Prostate gland (tissue), 2 donors: ENCODE data around the gene DSCAM. TPM values are rescaled to one million over a fixed set of nuclear protein-coding genes. Genes with fewer than 3 reads are reported as not detected.

ENCODE experiments used
- DNase-seq: peaks from one replicate; pipeline ENCODE4 v3.0.0-alpha.2; 2019; ENCODE audit warnings: low spot score
- H3K27ac ChIP-seq, 2 donors: fragments of 200-600 bp; sonication (generic); 2 replicates each; pipeline ENCODE4 v1.5.1; 2017 to 2019
- H3K27me3 ChIP-seq: fragments of 200-600 bp; sonication (generic); replicated peaks from 2 replicates; pipeline ENCODE4 v1.5.1; 2019; ENCODE audit not compliant: insufficient read depth
- H3K36me3 ChIP-seq, 2 donors: fragments of 200-600 bp; sonication (generic); 1 replicate in 1 of 2; 2 replicates in 1 of 2; pipeline versions ENCODE4 v1.5.1 to v1.8.1; 2017 to 2019
- H3K4me1 ChIP-seq: fragments of 200-600 bp; sonication (generic); replicated peaks from 2 replicates; pipeline ENCODE4 v1.5.1; 2019
- H3K4me3 ChIP-seq, 2 donors: fragments of 200-600 bp; sonication (generic); 2 replicates each; pipeline ENCODE4 v1.5.1; 2017 to 2019
- H3K9me3 ChIP-seq: fragments of 200-600 bp; sonication (generic); 2 replicates; pipeline ENCODE4 v1.5.1; 2017
- POLR2A ChIP-seq: fragments of 450-650 bp; IDR thresholded peaks from one replicate; pipeline ENCODE4 v1.6.1; 2016; ENCODE audit warnings: antibody characterized with exemption, mild to moderate bottlenecking
- POLR2AphosphoS5 ChIP-seq: sonication (generic); formaldehyde crosslinking; IDR thresholded peaks from one replicate; pipeline ENCODE4 v1.6.1; 2017; ENCODE audit warnings: antibody characterized with exemption
- WGBS: methylation state at CpG from one replicate; pipeline ENCODE4 v1.1.5; 2018; 5-methylcytosine and 5-hydroxymethylcytosine counted together
- intact Hi-C: fragments of 100-400 bp; cut with DNase I; formaldehyde crosslinking; loops from one replicate; pipeline ENCODE4 v1.14.2; 2022
- total RNA-seq, 2 donors: library from RNA; depleted of rRNA; stranded (reverse); fragments of >200 nt; gene quantifications; one replicate each; pipeline ENCODE4 v1.1.0, GENCODE V29; 2016
- TF ChIP-seq, protein P1 (sequence below), 4 experiments: fragments of 200-600 bp in 2 of 4; fragments of 450-650 bp in 2 of 4; sonication (generic) in 2 of 4; IDR thresholded peaks; 1 replicate in 3 of 4; 2 replicates in 1 of 4; pipeline ENCODE4 v1.5.1; 2016 to 2019; ENCODE audit warnings: antibody characterized with exemption in 4 of 4, mild to moderate bottlenecking in 2 of 4, moderate library complexity in 2 of 4

The DSCAM gene
- total RNA-seq, 2 donors from 2014 or later: under 0.01 to 1.6 TPM

DNA sequence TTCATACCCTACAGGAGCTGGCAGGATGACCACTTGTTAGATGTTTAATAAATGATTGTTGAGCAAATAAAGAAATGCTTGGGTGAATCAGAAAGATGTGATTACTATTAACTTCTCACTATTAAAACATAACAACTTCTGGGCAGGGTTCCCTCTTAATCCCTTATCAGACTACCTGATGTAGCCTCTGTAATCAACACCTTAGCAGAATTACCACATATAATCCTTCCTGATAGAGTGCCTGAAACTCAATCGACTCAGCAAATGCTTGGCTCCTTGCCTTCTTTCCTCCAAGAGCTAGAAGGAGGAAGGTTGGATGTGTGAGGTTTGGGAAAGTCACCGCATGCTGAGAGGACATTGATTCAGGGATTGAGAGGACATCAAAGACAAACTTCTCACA lies 34.8 kb upstream of the DSCAM start:
- TF ChIP-seq POLR2AphosphoS5 (no peak), POLR2A (no peak)
- TF ChIP-seq, protein P1, sequence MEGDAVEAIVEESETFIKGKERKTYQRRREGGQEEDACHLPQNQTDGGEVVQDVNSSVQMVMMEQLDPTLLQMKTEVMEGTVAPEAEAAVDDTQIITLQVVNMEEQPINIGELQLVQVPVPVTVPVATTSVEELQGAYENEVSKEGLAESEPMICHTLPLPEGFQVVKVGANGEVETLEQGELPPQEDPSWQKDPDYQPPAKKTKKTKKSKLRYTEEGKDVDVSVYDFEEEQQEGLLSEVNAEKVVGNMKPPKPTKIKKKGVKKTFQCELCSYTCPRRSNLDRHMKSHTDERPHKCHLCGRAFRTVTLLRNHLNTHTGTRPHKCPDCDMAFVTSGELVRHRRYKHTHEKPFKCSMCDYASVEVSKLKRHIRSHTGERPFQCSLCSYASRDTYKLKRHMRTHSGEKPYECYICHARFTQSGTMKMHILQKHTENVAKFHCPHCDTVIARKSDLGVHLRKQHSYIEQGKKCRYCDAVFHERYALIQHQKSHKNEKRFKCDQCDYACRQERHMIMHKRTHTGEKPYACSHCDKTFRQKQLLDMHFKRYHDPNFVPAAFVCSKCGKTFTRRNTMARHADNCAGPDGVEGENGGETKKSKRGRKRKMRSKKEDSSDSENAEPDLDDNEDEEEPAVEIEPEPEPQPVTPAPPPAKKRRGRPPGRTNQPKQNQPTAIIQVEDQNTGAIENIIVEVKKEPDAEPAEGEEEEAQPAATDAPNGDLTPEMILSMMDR (IDR thresholded peaks at IDR 0.05): no peak
- no peaks in the 10 kb centered on the region for H3K27me3 ChIP-seq
- 76% methylated on average over 2 of the region's 2 CpGs for WGBS

GRCh38 chr21:40871099-40871498 lies 24.1 kb upstream of the DSCAM start:
- no peaks in the 10 kb centered on the region for H3K4me1 ChIP-seq
- no peak overlapping the region for H3K4me3 ChIP-seq
- no peaks in the 10 kb centered on the region for H3K9me3 ChIP-seq
- no peak overlapping the region for H3K27ac ChIP-seq
- no peaks in the 10 kb centered on the region for H3K36me3 ChIP-seq
- intact Hi-C loops: no loop called here
- no peak for TF ChIP-seq POLR2AphosphoS5
- TF ChIP-seq, protein P1 (IDR thresholded peaks at IDR 0.05): no peak
- TF ChIP-seq POLR2A: no peak
- no peak for DNase-seq
- 100% methylated on average over 1 of the region's 1 CpG for WGBS
- H3K27me3 ChIP-seq: no peaks in the 10 kb centered on the region

More for the DNA sequence above, 34.8 kb upstream of the DSCAM start:
- Histone ChIP-seq H3K9me3 (no peaks in the 10 kb centered on the region), H3K27ac (no peak overlapping the region), H3K4me3 (no peak overlapping the region), H3K36me3 (no peaks in the 10 kb centered on the region), H3K4me1 (no peaks in the 10 kb centered on the region)
- intact Hi-C loops: no loop called here
- no peak for DNase-seq

GRCh38 chr21:40863839-40864238 lies 16.9 kb upstream of the DSCAM start:
- no peak overlapping the region for H3K4me3 ChIP-seq
- H3K4me1 ChIP-seq: no peaks in the 10 kb centered on the region
- no peaks in the 10 kb centered on the region for H3K27me3 ChIP-seq
- DNase-seq: no peak
- H3K36me3 ChIP-seq: no peaks in the 10 kb centered on the region
- WGBS: 90% methylated on average over 4 of the region's 4 CpGs
- intact Hi-C loops: no loop called here
- no peak for TF ChIP-seq POLR2AphosphoS5
- TF ChIP-seq POLR2A: no peak
- TF ChIP-seq, protein P1 (IDR thresholded peaks at IDR 0.05): no peak
- no peaks in the 10 kb centered on the region for H3K9me3 ChIP-seq
- no peak overlapping the region for H3K27ac ChIP-seq

DNA sequence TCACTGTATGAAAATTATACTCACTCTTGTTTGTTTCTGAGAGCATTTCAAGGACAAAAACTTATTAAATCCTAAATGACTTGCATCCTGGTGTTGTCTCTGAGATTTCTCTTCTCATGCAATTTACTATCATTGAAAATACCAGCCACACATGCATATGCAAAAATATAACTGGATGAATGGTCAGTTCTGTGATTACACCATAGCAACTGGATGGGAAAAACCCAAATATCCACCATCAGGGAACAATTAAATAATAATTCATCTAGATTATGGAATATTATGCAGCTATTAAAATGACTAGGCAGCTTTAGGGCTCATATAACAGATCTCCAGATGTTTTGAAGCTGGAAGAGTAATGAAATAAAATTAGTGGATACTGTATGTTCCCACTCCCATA lies 11.6 kb upstream of the DSCAM start:
- Histone ChIP-seq H3K27me3 (no peaks in the 10 kb centered on the region), H3K27ac (no peak overlapping the region), H3K36me3 (no peaks in the 10 kb centered on the region), H3K9me3 (no peaks in the 10 kb centered on the region), H3K4me3 (no peak overlapping the region), H3K4me1 (no peaks in the 10 kb centered on the region)
- DNase-seq: no peak
- intact Hi-C loops: no loop called here
- no peak for TF ChIP-seq POLR2AphosphoS5
- TF ChIP-seq, protein P1 (IDR thresholded peaks at IDR 0.05): no peak
- no peak for TF ChIP-seq POLR2A

GRCh38 chr21:40853956-40854688 lies 7.2 kb upstream of the DSCAM start:
- intact Hi-C loops: no loop called here
- no peak overlapping the region for H3K27ac ChIP-seq
- H3K36me3 ChIP-seq: no peaks in the 10 kb centered on the region
- no peaks in the 10 kb centered on the region for H3K4me1 ChIP-seq
- H3K27me3 ChIP-seq: peaks cover 5% of the 10 kb centered on the region
- TF ChIP-seq, protein P1 (IDR thresholded peaks at IDR 0.05): no peak
- TF ChIP-seq POLR2A (no peak), POLR2AphosphoS5 (no peak)
- no peak for DNase-seq
- H3K4me3 ChIP-seq: no peak overlapping the region
- H3K9me3 ChIP-seq: no peaks in the 10 kb centered on the region
- WGBS: 69% methylated on average over 23 of the region's 24 CpGs
